K562 treated with DMSO at 1 percent for 12 hours (cell line): Measurements from ENCODE around the gene ZXDC. TPM values are rescaled to one million over a fixed set of nuclear protein-coding genes. Genes with fewer than 3 reads are reported as not detected.

ENCODE experiments used
- total RNA-seq: library from RNA; unstranded; fragments of 300-600 nt; gene quantifications from 2 replicates; pipeline ENCODE4 v1.2.3, GENCODE V29; 2022; ENCODE audit not compliant: insufficient read depth

The ZXDC gene
- total RNA-seq = 8.9 and 27.0 TPM in 2 replicates

GRCh38 chr3:126475413-126476114 is at the start of gene ZXDC:
Gene ZXDC, minus strand, starts transcription at chr3:126475891. Its CDS starts 26 bp downstream, at chr3:126475865.

GRCh38 chr3:126523745-126524428 is 48.2 kb upstream of the ZXDC start, which contains the start of gene CHST13:
Gene CHST13, plus strand, starts transcription at chr3:126524155. Its CDS starts 178 bp downstream, at chr3:126524333.

GRCh38 chr3:126517291-126517951 is 41.7 kb upstream of the ZXDC start, which contains the start of gene UROC1:
Gene UROC1, minus strand, starts transcription at chr3:126517773. Its CDS starts 54 bp downstream, at chr3:126517719.

GRCh38 chr3:126394179-126394976 is 81.3 kb downstream of the ZXDC start, which contains the start of gene CFAP100:
Gene CFAP100, plus strand, starts transcription at chr3:126394909. Its CDS starts 1,092 bp downstream, at chr3:126396001.

Other genes starting within 250 kb of the ZXDC start
- 0.56 TPM in 1 of 2 replicates, not detected in the other for gene KLF15, start 118.5 kb downstream of the ZXDC start, total RNA-seq
- gene CFAP100, start 81.0 kb downstream of the ZXDC start, total RNA-seq = not detected in 2 replicates
- gene UROC1, start 41.9 kb upstream of the ZXDC start, total RNA-seq = not detected in 2 replicates
- gene CHST13, start 48.3 kb upstream of the ZXDC start, total RNA-seq = not detected in 2 replicates
- not detected in 2 replicates for gene C3orf22, start 83.0 kb upstream of the ZXDC start, total RNA-seq
- 1.3 and 2.2 TPM in 2 replicates for gene TXNRD3, start 179.2 kb upstream of the ZXDC start, total RNA-seq
- 200 and 306 TPM in 2 replicates for gene CHCHD6, start 228.3 kb upstream of the ZXDC start, total RNA-seq